Fibroblast of upper back skin (primary cell): ENCODE data around the gene OAS2.

Experiments used
- DNase-seq: peaks from one replicate; pipeline ENCODE4 v3.0.0-alpha.2; 2013

Gene OAS2

GRCh38 chr12:113022563-113023297 is 44.4 kb downstream of the OAS2 start:
- no peak for DNase-seq

GRCh38 chr12:113027726-113028125 is 49.4 kb downstream of the OAS2 start:
- no peak for DNase-seq

- peak; percentile 42 for DNase-seq
These were observed 52.7 kb downstream of the OAS2 start for GRCh38 chr12:113030875-113031525.

- DNase-seq, result no peak
These were observed 61.7 kb downstream of the OAS2 start for GRCh38 chr12:113039911-113040445.

GRCh38 chr12:113040722-113041171 is 62.4 kb downstream of the OAS2 start:
- DNase-seq, result peak; percentile 35

- DNase-seq, result no peak
These were observed 63.2 kb downstream of the OAS2 start for GRCh38 chr12:113041560-113041959.

- DNase-seq, result no peak
These were observed 64.9 kb downstream of the OAS2 start for GRCh38 chr12:113043240-113043639.

- DNase-seq, result no peak
These were observed 66.2 kb downstream of the OAS2 start for GRCh38 chr12:113044516-113044915.

- peak; percentile 54 for DNase-seq
These were observed 70.4 kb downstream of the OAS2 start for GRCh38 chr12:113048716-113049127.

- DNase-seq, result no peak
These were observed 71.8 kb downstream of the OAS2 start for GRCh38 chr12:113049976-113050742.

GRCh38 chr12:113050795-113051194 is 72.5 kb downstream of the OAS2 start:
- DNase-seq, result no peak

GRCh38 chr12:113051759-113052158 is 73.4 kb downstream of the OAS2 start:
- DNase-seq, result no peak

- DNase-seq, result no peak
These were observed 74.0 kb downstream of the OAS2 start for GRCh38 chr12:113052326-113052725.

GRCh38 chr12:113054948-113055486 is 76.7 kb downstream of the OAS2 start:
- DNase-seq, result no peak

GRCh38 chr12:113055594-113056380 is 77.5 kb downstream of the OAS2 start:
- DNase-seq, result no peak

GRCh38 chr12:113056381-113056630 is 78.0 kb downstream of the OAS2 start:
- DNase-seq, result no peak

GRCh38 chr12:113056631-113057488 is 78.5 kb downstream of the OAS2 start, which contains the start of gene DTX1:
DTX1 (plus strand) TSS chr12:113056730; CDS start chr12:113058193, 1,463 bp downstream.
- no peak for DNase-seq

GRCh38 chr12:113057565-113058485 is 79.5 kb downstream of the OAS2 start:
- no peak for DNase-seq

GRCh38 chr12:113058553-113058952 is 80.2 kb downstream of the OAS2 start:
- DNase-seq, result no peak

- no peak for DNase-seq
These were observed 80.8 kb downstream of the OAS2 start for GRCh38 chr12:113059071-113059595.
